Fibroblast of mammary gland (primary cell): ENCODE results near the gene EREG.

Source experiments
- DNase-seq: peaks from one replicate; pipeline ENCODE4 v3.0.0-alpha.2; 2010; ENCODE audit warnings: low read depth
- H3K4me3 ChIP-seq: 2 replicates; pipeline ENCODE4 v1.5.1; 2011; ENCODE audit warnings: low read depth, mild to moderate bottlenecking, low read length, moderate library complexity; ENCODE audit not compliant: control insufficient read depth
- CTCF ChIP-seq: conservative IDR thresholded peaks from 2 replicates; pipeline ENCODE4 v1.5.1; 2011; ENCODE audit warnings: low read depth, low read length, inconsistent platforms; ENCODE audit not compliant: control insufficient read depth, insufficient read depth

The EREG gene

GRCh38 chr4:74402692-74403456, 37.9 kb downstream of the EREG start:
- H3K4me3 ChIP-seq, result no peak overlapping the region
- TF ChIP-seq CTCF, result no peak
- DNase-seq, result no peak

- TF ChIP-seq CTCF, result no peak
- DNase-seq, result no peak
- no peak overlapping the region for H3K4me3 ChIP-seq
These were observed 42.9 kb downstream of the EREG start for GRCh38 chr4:74407891-74408290.

GRCh38 chr4:74408639-74409038, 43.7 kb downstream of the EREG start:
- no peak overlapping the region for H3K4me3 ChIP-seq
- DNase-seq, result peak; percentile 51
- TF ChIP-seq CTCF, result no peak

- H3K4me3 ChIP-seq, result no peak overlapping the region
- no peak for DNase-seq
- TF ChIP-seq CTCF, result no peak
These were observed 45.3 kb downstream of the EREG start for GRCh38 chr4:74410272-74410671.

GRCh38 chr4:74412225-74412624, 47.3 kb downstream of the EREG start:
- DNase-seq, result no peak
- no peak overlapping the region for H3K4me3 ChIP-seq
- no peak for TF ChIP-seq CTCF

- no peak for TF ChIP-seq CTCF
- H3K4me3 ChIP-seq, result no peak overlapping the region
These were observed 48.3 kb downstream of the EREG start for GRCh38 chr4:74413265-74413664.

More at GRCh38 chr4:74413265-74413664, 48.3 kb downstream of the EREG start:
- no peak for DNase-seq
